Measurements from ENCODE around the gene ANAPC10.

- no peak for TF ChIP-seq CTCF (IDR thresholded peaks at IDR 0.05)
- TF ChIP-seq POLR2A (IDR thresholded peaks at IDR 0.05): no peak
Measured at GRCh38 chr4:145012841-145013240, 85.2 kb downstream of the ANAPC10 start.
